ENCODE results near the gene STK39. TPM values are rescaled to one million over a fixed set of nuclear protein-coding genes. Genes with fewer than 3 reads are reported as not detected.

The STK39 gene
- total RNA-seq, 2 experiments from 2014 or later = 17.7 to 41.1 TPM

GRCh38 chr2:168025487-168026202 is 221.8 kb downstream of the STK39 start:
- TF ChIP-seq, protein P1, sequence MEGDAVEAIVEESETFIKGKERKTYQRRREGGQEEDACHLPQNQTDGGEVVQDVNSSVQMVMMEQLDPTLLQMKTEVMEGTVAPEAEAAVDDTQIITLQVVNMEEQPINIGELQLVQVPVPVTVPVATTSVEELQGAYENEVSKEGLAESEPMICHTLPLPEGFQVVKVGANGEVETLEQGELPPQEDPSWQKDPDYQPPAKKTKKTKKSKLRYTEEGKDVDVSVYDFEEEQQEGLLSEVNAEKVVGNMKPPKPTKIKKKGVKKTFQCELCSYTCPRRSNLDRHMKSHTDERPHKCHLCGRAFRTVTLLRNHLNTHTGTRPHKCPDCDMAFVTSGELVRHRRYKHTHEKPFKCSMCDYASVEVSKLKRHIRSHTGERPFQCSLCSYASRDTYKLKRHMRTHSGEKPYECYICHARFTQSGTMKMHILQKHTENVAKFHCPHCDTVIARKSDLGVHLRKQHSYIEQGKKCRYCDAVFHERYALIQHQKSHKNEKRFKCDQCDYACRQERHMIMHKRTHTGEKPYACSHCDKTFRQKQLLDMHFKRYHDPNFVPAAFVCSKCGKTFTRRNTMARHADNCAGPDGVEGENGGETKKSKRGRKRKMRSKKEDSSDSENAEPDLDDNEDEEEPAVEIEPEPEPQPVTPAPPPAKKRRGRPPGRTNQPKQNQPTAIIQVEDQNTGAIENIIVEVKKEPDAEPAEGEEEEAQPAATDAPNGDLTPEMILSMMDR (conservative IDR thresholded peaks at IDR 0.05; ENCODE audit: low read length) = no peak
- no peak for TF ChIP-seq EZH2phosphoT487 (IDR thresholded peaks at IDR 0.05; ENCODE audit: borderline replicate concordance, low read depth, low read length)
- H3K4me2 ChIP-seq (ENCODE audit: low read length) = no peak overlapping the region
- H3K27ac ChIP-seq (ENCODE audit: low read depth, low read length, poor library complexity, severe bottlenecking) = no peak overlapping the region
- no peaks in the 10 kb centered on the region for H3K4me1 ChIP-seq (ENCODE audit: insufficient read depth, low read length, poor library complexity, severe bottlenecking)
- BruUV-seq (replicated peaks) = no TSS peak
- H3K9me3 ChIP-seq (ENCODE audit: low read length) = no peaks in the 10 kb centered on the region
- no peak for DNase-seq (ENCODE audit: low spot score)
- no peaks in the 10 kb centered on the region for H3K9me2 ChIP-seq (ENCODE audit: insufficient read depth, low read length)
- CTCF ChIA-PET (ENCODE audit: unreplicated experiment) = no interaction called here
- POLR2A ChIA-PET = interaction anchor here (0.9 kb wide), 2 partner anchors 9 to 81 kb away, joined by 3 read pairs; no protein-coding TSS in a partner anchor
- H3K36me3 ChIP-seq (ENCODE audit: insufficient read depth, low read length) = no peaks in the 10 kb centered on the region; the same call in 1 of the 2 replicates
- intact Hi-C loops (cut with micrococcal nuclease; ENCODE audit: unreplicated experiment) = no loop called here
- H3K79me2 ChIP-seq (ENCODE audit: insufficient read depth, low read depth, low read length) = no peaks in the 10 kb centered on the region
- H2AFZ ChIP-seq (ENCODE audit: low read length) = no peak overlapping the region; the same call in 1 of the 2 replicates
- H4K20me1 ChIP-seq (ENCODE audit: insufficient read depth, low read length) = no peaks in the 10 kb centered on the region
- no peak overlapping the region for H3K4me3 ChIP-seq (ENCODE audit: low read depth, low read length, poor library complexity, severe bottlenecking)

DNA sequence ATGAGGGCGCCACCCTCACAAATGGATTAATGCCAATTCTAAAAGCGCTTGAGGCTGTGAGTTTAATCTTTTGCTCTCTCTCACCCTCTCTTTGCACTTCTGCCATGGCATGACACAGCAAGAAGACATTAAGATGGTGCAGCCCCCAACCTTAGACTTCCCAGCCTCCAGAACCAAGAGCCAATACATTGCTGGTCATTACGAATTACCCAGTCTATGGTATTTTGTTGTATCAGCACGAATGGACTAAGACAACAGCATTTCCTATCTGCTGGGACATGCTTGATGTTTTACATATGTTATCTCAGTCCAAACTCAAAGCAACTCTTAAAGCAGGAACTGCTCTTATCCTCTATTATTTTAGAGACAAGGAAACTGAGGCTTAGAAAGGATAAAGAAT is 222.9 kb downstream of the STK39 start:
- no peaks in the 10 kb centered on the region for H3K9me3 ChIP-seq (ENCODE audit: low read length)
- no peak overlapping the region for H2AFZ ChIP-seq (ENCODE audit: low read length)
- no peak overlapping the region for H3K4me3 ChIP-seq (ENCODE audit: low read depth, low read length, poor library complexity, severe bottlenecking)
- ChIA-PET CTCF (ENCODE audit: unreplicated experiment) (no interaction called here), POLR2A (interaction anchor here (0.9 kb wide), 1 partner anchor 8 kb away, joined by 3 read pairs; no protein-coding TSS in a partner anchor)
- H3K79me2 ChIP-seq (ENCODE audit: insufficient read depth, low read depth, low read length) = no peaks in the 10 kb centered on the region
- H3K4me2 ChIP-seq (ENCODE audit: low read length) = no peak overlapping the region
- intact Hi-C loops (cut with micrococcal nuclease; ENCODE audit: unreplicated experiment) = no loop called here
- no peak overlapping the region for H3K27ac ChIP-seq (ENCODE audit: low read depth, low read length, poor library complexity, severe bottlenecking)
- TF ChIP-seq, protein P1 (conservative IDR thresholded peaks at IDR 0.05; ENCODE audit: low read length) = no peak
- TF ChIP-seq EZH2phosphoT487 (IDR thresholded peaks at IDR 0.05; ENCODE audit: borderline replicate concordance, low read depth, low read length) = no peak
- H3K9me2 ChIP-seq (ENCODE audit: insufficient read depth, low read length) = no peaks in the 10 kb centered on the region
- no peak for DNase-seq (ENCODE audit: low spot score)
- no TSS peak for BruUV-seq (replicated peaks)
- no peaks in the 10 kb centered on the region for H4K20me1 ChIP-seq (ENCODE audit: insufficient read depth, low read length)
- H3K36me3 ChIP-seq (ENCODE audit: insufficient read depth, low read length) = no peaks in the 10 kb centered on the region; the same call in 1 of the 2 replicates
- H3K4me1 ChIP-seq (ENCODE audit: insufficient read depth, low read length, poor library complexity, severe bottlenecking) = no peaks in the 10 kb centered on the region
